ENCODE results near the gene DMRT1. TPM values are rescaled to one million over a fixed set of nuclear protein-coding genes. Genes with fewer than 3 reads are reported as not detected.
"Not testable (repeated sequence)": the region's sequence is repeated elsewhere in the genome, so short reads cannot be mapped to it uniquely, and the experiment has no call there.

The DMRT1 gene
- total RNA-seq, 1 donor from 2014 or later, result 0.07 TPM

GRCh38 chr9:859251-859650 is 17.8 kb downstream of the DMRT1 start:
- DNase-seq (ENCODE audit: low read depth, low spot score), result no peak

- DNase-seq (ENCODE audit: low read depth, low spot score), result no peak
Measured at GRCh38 chr9:860706-861105, 19.2 kb downstream of the DMRT1 start.

- DNase-seq (ENCODE audit: low read depth, low spot score), result not testable (repeated sequence)
Measured at GRCh38 chr9:861525-861924, 20.0 kb downstream of the DMRT1 start.

GRCh38 chr9:875119-875962 is 33.8 kb downstream of the DMRT1 start:
- no peak for DNase-seq (ENCODE audit: low read depth, low spot score)

- no peak for DNase-seq (ENCODE audit: low read depth, low spot score)
Measured at GRCh38 chr9:876425-876824, 34.9 kb downstream of the DMRT1 start.

GRCh38 chr9:878239-878638 is 36.7 kb downstream of the DMRT1 start:
- no peak for DNase-seq (ENCODE audit: low read depth, low spot score)

- DNase-seq (ENCODE audit: low read depth, low spot score), result no peak
Measured at GRCh38 chr9:880725-881124, 39.2 kb downstream of the DMRT1 start.

GRCh38 chr9:882416-882924 is 41.0 kb downstream of the DMRT1 start:
- no peak for DNase-seq (ENCODE audit: low read depth, low spot score)

- DNase-seq (ENCODE audit: low read depth, low spot score), result no peak
Measured at GRCh38 chr9:883011-883410, 41.5 kb downstream of the DMRT1 start.

- no peak for DNase-seq (ENCODE audit: low read depth, low spot score)
Measured at GRCh38 chr9:886886-887285, 45.4 kb downstream of the DMRT1 start.

GRCh38 chr9:892123-892522 is 50.6 kb downstream of the DMRT1 start:
- DNase-seq (ENCODE audit: low read depth, low spot score), result no peak

GRCh38 chr9:893115-893514 is 51.6 kb downstream of the DMRT1 start:
- no peak for DNase-seq (ENCODE audit: low read depth, low spot score)

GRCh38 chr9:893843-894420 is 52.4 kb downstream of the DMRT1 start:
- peak; percentile 5 for DNase-seq (ENCODE audit: low read depth, low spot score)

- DNase-seq (ENCODE audit: low read depth, low spot score), result no peak
Measured at GRCh38 chr9:899440-900184, 58.1 kb downstream of the DMRT1 start.

- DNase-seq (ENCODE audit: low read depth, low spot score), result no peak
Measured at GRCh38 chr9:903886-904285, 62.4 kb downstream of the DMRT1 start.

- no peak for DNase-seq (ENCODE audit: low read depth, low spot score)
Measured at GRCh38 chr9:905906-906305, 64.4 kb downstream of the DMRT1 start.

GRCh38 chr9:908536-909205 is 67.2 kb downstream of the DMRT1 start:
- no peak for DNase-seq (ENCODE audit: low read depth, low spot score)

- no peak for DNase-seq (ENCODE audit: low read depth, low spot score)
Measured at GRCh38 chr9:911005-911404, 69.5 kb downstream of the DMRT1 start.

GRCh38 chr9:912776-913175 is 71.3 kb downstream of the DMRT1 start:
- DNase-seq (ENCODE audit: low read depth, low spot score), result no peak

- not testable (repeated sequence) for DNase-seq (ENCODE audit: low read depth, low spot score)
Measured at GRCh38 chr9:913526-913925, 72.0 kb downstream of the DMRT1 start.

GRCh38 chr9:917730-918129 is 76.2 kb downstream of the DMRT1 start:
- no peak for DNase-seq (ENCODE audit: low read depth, low spot score)

GRCh38 chr9:920927-921326 is 79.4 kb downstream of the DMRT1 start:
- DNase-seq (ENCODE audit: low read depth, low spot score), result no peak

All from pulmonary artery endothelial cell (primary cell).